H9 (cell line): ENCODE data around the gene BCAR3. TPM values are rescaled to one million over a fixed set of nuclear protein-coding genes. Genes with fewer than 3 reads are reported as not detected.

Source experiments
- DNase-seq: peaks from one replicate; pipeline ENCODE4 v3.0.0-alpha.2; 2017
- H2AFZ ChIP-seq: one replicate; pipeline ENCODE4 v1.6.1; 2013; ENCODE audit warnings: mild to moderate bottlenecking, low read length, control low read depth, moderate library complexity
- H2AK5ac ChIP-seq: 2 replicates; pipeline ENCODE4 v1.6.1; 2013; ENCODE audit warnings: low read length, control low read depth, mixed read lengths; ENCODE audit not compliant: insufficient read length
- H2BK120ac ChIP-seq: one replicate; pipeline ENCODE4 v1.6.1; 2013; ENCODE audit warnings: low read depth, mild to moderate bottlenecking, low read length, control low read depth, inconsistent platforms; ENCODE audit not compliant: poor library complexity, severe bottlenecking
- H2BK12ac ChIP-seq: 2 replicates; pipeline ENCODE4 v1.6.1; 2013; ENCODE audit warnings: low read length, control low read depth, mixed read lengths, low read depth; ENCODE audit not compliant: insufficient read length
- H2BK15ac ChIP-seq: 2 replicates; pipeline ENCODE4 v1.6.1; 2013; ENCODE audit warnings: low read depth, low read length, control low read depth
- H2BK20ac ChIP-seq: one replicate; pipeline ENCODE4 v1.6.1; 2013; ENCODE audit warnings: low read depth, mild to moderate bottlenecking, low read length, control low read depth, inconsistent platforms; ENCODE audit not compliant: poor library complexity, severe bottlenecking
- H2BK5ac ChIP-seq: 2 replicates; pipeline ENCODE4 v1.6.1; 2013; ENCODE audit warnings: low read length, control low read depth, mixed read lengths; ENCODE audit not compliant: insufficient read length
- H3K14ac ChIP-seq: 2 replicates; pipeline ENCODE4 v1.6.1; 2013; ENCODE audit warnings: low read length, control low read depth; ENCODE audit not compliant: insufficient read depth
- H3K18ac ChIP-seq: 2 replicates; pipeline ENCODE4 v1.6.1; 2013; ENCODE audit warnings: low read depth, mild to moderate bottlenecking, mixed read lengths, low read length, control low read depth; ENCODE audit not compliant: insufficient read length
- H3K23ac ChIP-seq: 2 replicates; pipeline ENCODE4 v1.6.1; 2013; ENCODE audit warnings: low read length, control low read depth, mixed read lengths, low read depth; ENCODE audit not compliant: insufficient read length
- H3K23me2 ChIP-seq: 2 replicates; pipeline ENCODE4 v1.6.1; 2013; ENCODE audit warnings: low read depth, mild to moderate bottlenecking, mixed read lengths, low read length, control low read depth; ENCODE audit not compliant: insufficient read length, poor library complexity, severe bottlenecking
- H3K27ac ChIP-seq: 2 replicates; pipeline ENCODE4 v1.5.1; 2013; ENCODE audit warnings: low read length, control low read depth, mixed read lengths, low read depth; ENCODE audit not compliant: insufficient read length
- H3K27me3 ChIP-seq: 2 replicates; pipeline ENCODE4 v1.6.1; 2013; ENCODE audit warnings: low read length, control low read depth, inconsistent platforms; ENCODE audit not compliant: insufficient read depth
- H3K4ac ChIP-seq: 2 replicates; pipeline ENCODE4 v1.6.1; 2013; ENCODE audit warnings: low read depth, mild to moderate bottlenecking, control low read depth, inconsistent platforms, low read length, moderate library complexity
- H3K4me1 ChIP-seq: 2 replicates; pipeline ENCODE4 v1.6.1; 2013; ENCODE audit warnings: low read length, control low read depth, inconsistent platforms; ENCODE audit not compliant: insufficient read depth
- H3K4me2 ChIP-seq: 2 replicates; pipeline ENCODE4 v1.6.1; 2013; ENCODE audit warnings: low read length, control low read depth, mixed read lengths; ENCODE audit not compliant: insufficient read length, insufficient read depth
- H3K56ac ChIP-seq: 2 replicates; pipeline ENCODE4 v1.6.1; 2013; ENCODE audit warnings: low read depth, mild to moderate bottlenecking, mixed read lengths, low read length, control low read depth; ENCODE audit not compliant: insufficient read length
- H3K79me1 ChIP-seq: 2 replicates; pipeline ENCODE4 v1.6.1; 2013; ENCODE audit warnings: low read depth, mild to moderate bottlenecking, moderate library complexity, low read length, control low read depth, inconsistent platforms; ENCODE audit not compliant: insufficient read depth, poor library complexity, severe bottlenecking
- H3K79me2 ChIP-seq: 2 replicates; pipeline ENCODE4 v1.6.1; 2013; ENCODE audit warnings: low read length, control low read depth, inconsistent platforms; ENCODE audit not compliant: insufficient read depth
- H3K9ac ChIP-seq: 2 replicates; pipeline ENCODE4 v1.6.1; 2013; ENCODE audit warnings: low read length, control low read depth, mixed read lengths; ENCODE audit not compliant: insufficient read length; ENCODE audit errors: extremely low read depth
- H3K9me3 ChIP-seq: one replicate; pipeline ENCODE4 v1.6.1; 2013; ENCODE audit warnings: low read depth, low read length, inconsistent platforms; ENCODE audit not compliant: control insufficient read depth
- H3T11ph ChIP-seq: one replicate; pipeline ENCODE4 v1.6.1; 2013; ENCODE audit warnings: mild to moderate bottlenecking, low read length, control low read depth, inconsistent platforms
- H4K20me1 ChIP-seq: one replicate; pipeline ENCODE4 v1.6.1; 2013; ENCODE audit not compliant: control insufficient read depth, insufficient read length, insufficient read depth
- H4K5ac ChIP-seq: 2 replicates; pipeline ENCODE4 v1.6.1; 2013; ENCODE audit warnings: low read depth, mild to moderate bottlenecking, mixed read lengths, low read length, control low read depth; ENCODE audit not compliant: insufficient read length
- H4K8ac ChIP-seq: replicated peaks from 2 replicates; pipeline ENCODE4 v1.6.1; 2013; ENCODE audit warnings: low read length, control low read depth, mixed read lengths, low read depth; ENCODE audit not compliant: insufficient read length
- H4K91ac ChIP-seq: 2 replicates; pipeline ENCODE4 v1.6.1; 2013; ENCODE audit warnings: low read depth, mild to moderate bottlenecking, moderate library complexity, mixed read lengths, low read length, control low read depth; ENCODE audit not compliant: insufficient read length
- H3K27ac Mint-ChIP-seq, 3 experiments: 2 replicates in 2 of 3; 3 replicates in 1 of 3; pipeline ENCODE4 v1.8.0; 2020 to 2021; ENCODE audit warnings: mixed read lengths in 3 of 3, mild to moderate bottlenecking in 1 of 3, moderate library complexity in 1 of 3
- H3K27me3 Mint-ChIP-seq: 2 replicates; pipeline ENCODE4 v1.8.0; 2021; ENCODE audit warnings: low read depth, mild to moderate bottlenecking, moderate library complexity, mixed read lengths
- H3K36me3 Mint-ChIP-seq, 3 experiments: 2 replicates in 2 of 3; 3 replicates in 1 of 3; pipeline ENCODE4 v1.8.0; 2020 to 2021; ENCODE audit warnings: low read depth in 3 of 3, mixed read lengths in 3 of 3; ENCODE audit not compliant: insufficient read depth in 1 of 3
- H3K4me1 Mint-ChIP-seq, 2 experiments: 2 replicates each; pipeline ENCODE4 v1.8.0; 2020; ENCODE audit warnings: mixed read lengths in 2 of 2
- H3K4me3 Mint-ChIP-seq, 2 experiments: 2 replicates in 1 of 2; 3 replicates in 1 of 2; pipeline ENCODE4 v1.8.0; 2020 to 2021; ENCODE audit warnings: mild to moderate bottlenecking in 2 of 2, mixed read lengths in 2 of 2, moderate library complexity in 1 of 2
- H3K9me3 Mint-ChIP-seq, 2 experiments: 2 replicates in 1 of 2; 3 replicates in 1 of 2; pipeline ENCODE4 v1.8.0; 2020; ENCODE audit warnings: mild to moderate bottlenecking in 2 of 2, mixed read lengths in 2 of 2, moderate library complexity in 1 of 2
- CTCF ChIP-seq: fragments of 200-600 bp; sonication (generic); conservative IDR thresholded peaks from 3 replicates; pipeline ENCODE4 v1.8.0; 2021; ENCODE audit warnings: antibody characterized with exemption, mild to moderate bottlenecking
- WGBS: extraction: QIAGEN DNeasy Blood & Tissue Kit; methylation state at CpG from one replicate; pipeline ENCODE4 v1.1.7; 2013; ENCODE audit warnings: missing lambda C conversion rate, low lambda C conversion rate, mixed read lengths; ENCODE audit not compliant: insufficient read length; ENCODE audit errors: extremely low coverage; 5-methylcytosine and 5-hydroxymethylcytosine counted together
- total RNA-seq: library from RNA; stranded (reverse); gene quantifications from 2 replicates; pipeline ENCODE4 v1.2.1, GENCODE V29; 2021

BCAR3 gene
- total RNA-seq, 1 experiment from 2014 or later = 4.9 TPM

DNA sequence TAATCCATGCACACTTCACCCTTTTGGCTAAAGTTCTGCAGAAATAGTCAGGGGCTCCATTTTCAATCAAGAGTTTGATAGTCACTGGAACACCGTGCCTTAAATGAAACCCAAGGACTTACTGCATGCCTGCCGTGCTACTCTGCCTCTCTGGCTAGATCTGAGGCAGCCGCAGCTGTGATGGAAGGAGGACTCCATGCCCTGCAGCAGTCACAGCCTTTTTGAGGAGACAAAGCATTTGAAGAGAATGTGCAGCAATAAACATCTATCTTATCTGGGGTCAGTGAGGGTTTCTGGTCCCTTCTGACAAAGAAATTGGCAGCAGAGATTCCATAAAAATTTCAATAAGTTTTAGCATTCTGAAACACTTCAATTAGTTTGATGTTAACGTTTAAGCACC, 78.0 kb downstream of the BCAR3 start:
- no peak overlapping the region for H4K5ac ChIP-seq
- Mint-ChIP-seq H3K27ac (no peak overlapping the region), H3K4me3 (no peak overlapping the region), H3K36me3 (no peaks in the 10 kb centered on the region; a peak in 1 of 7 replicates), H3K4me1 (peaks cover 16 to 21% of the 10 kb centered on the region in 2 experiments), H3K9me3 (no peaks in the 10 kb centered on the region; a peak in 1 of 5 replicates), H3K27me3 (no peaks in the 10 kb centered on the region)
- DNase-seq = no peak
- no peak overlapping the region for H2BK12ac ChIP-seq
- no peak overlapping the region for H3K4me2 ChIP-seq
- H4K20me1 ChIP-seq = no peaks in the 10 kb centered on the region
- H3K9me3 ChIP-seq = no peaks in the 10 kb centered on the region
- H2BK20ac ChIP-seq = no peak overlapping the region
- no peak overlapping the region for H4K8ac ChIP-seq
- no peak overlapping the region for H3K23ac ChIP-seq
- H3T11ph ChIP-seq = no peak overlapping the region
- H3K79me1 ChIP-seq = no peaks in the 10 kb centered on the region
- no peak overlapping the region for H3K4ac ChIP-seq
- H3K79me2 ChIP-seq = no peaks in the 10 kb centered on the region; the same call in 1 of the 2 replicates
- no peak overlapping the region for H2AK5ac ChIP-seq
- no peak overlapping the region for H3K14ac ChIP-seq
- no peak overlapping the region for H3K27ac ChIP-seq
- TF ChIP-seq CTCF = no peak
- no peak overlapping the region for H3K56ac ChIP-seq
- H3K4me1 ChIP-seq = 0 out of 2 replicates have a peak, but pooled peaks cover 3% of the 10 kb centered on the region
- no peak overlapping the region for H2BK15ac ChIP-seq
- H3K18ac ChIP-seq = no peak overlapping the region
- no CpG with 5 or more reads among the region's 4 CpGs for WGBS
- no peaks in the 10 kb centered on the region for H3K27me3 ChIP-seq
- H2BK120ac ChIP-seq = no peak overlapping the region
- H3K9ac ChIP-seq = no peak overlapping the region
- no peak overlapping the region for H4K91ac ChIP-seq
- H2BK5ac ChIP-seq = no peak overlapping the region
- H3K23me2 ChIP-seq = no peaks in the 10 kb centered on the region
- no peak overlapping the region for H2AFZ ChIP-seq
